Measurements from ENCODE around the gene ZNF638.

ZNF638 gene

GRCh38 chr2:71472019-71472418 lies 140.4 kb downstream of the ZNF638 start:
- Mint-ChIP-seq H3K4me3 (no peak overlapping the region), H3K27me3 (peaks cover 35% of the 10 kb centered on the region), H3K27ac (no peak overlapping the region), H3K4me1 (ENCODE audit: low read depth) (peaks cover 3% of the 10 kb centered on the region), H3K9me3 (no peaks in the 10 kb centered on the region), H3K36me3 (ENCODE audit: low read depth) (no peaks in the 10 kb centered on the region)
- DNase-seq: no peak

- Mint-ChIP-seq H3K27ac (no peak overlapping the region), H3K36me3 (ENCODE audit: low read depth) (no peaks in the 10 kb centered on the region), H3K4me3 (no peak overlapping the region), H3K9me3 (no peaks in the 10 kb centered on the region), H3K27me3 (peaks cover 21% of the 10 kb centered on the region), H3K4me1 (ENCODE audit: low read depth) (no peaks in the 10 kb centered on the region)
- DNase-seq: no peak
These were observed 141.9 kb downstream of the ZNF638 start for GRCh38 chr2:71473346-71474031.

GRCh38 chr2:71474116-71474743 lies 142.6 kb downstream of the ZNF638 start:
- Mint-ChIP-seq H3K27ac (no peak overlapping the region), H3K4me3 (no peak overlapping the region), H3K36me3 (ENCODE audit: low read depth) (no peaks in the 10 kb centered on the region), H3K27me3 (peaks cover 13% of the 10 kb centered on the region), H3K9me3 (no peaks in the 10 kb centered on the region), H3K4me1 (ENCODE audit: low read depth) (no peaks in the 10 kb centered on the region)
- DNase-seq: no peak

- Mint-ChIP-seq H3K9me3 (no peaks in the 10 kb centered on the region), H3K4me1 (ENCODE audit: low read depth) (no peaks in the 10 kb centered on the region), H3K27me3 (peaks cover 10% of the 10 kb centered on the region), H3K4me3 (no peak overlapping the region), H3K36me3 (ENCODE audit: low read depth) (no peaks in the 10 kb centered on the region), H3K27ac (no peak overlapping the region)
- no peak for DNase-seq
These were observed 143.3 kb downstream of the ZNF638 start for GRCh38 chr2:71474744-71475397.

GRCh38 chr2:71476495-71476894 lies 144.9 kb downstream of the ZNF638 start:
- DNase-seq: no peak
- H3K4me3 Mint-ChIP-seq: no peak overlapping the region
- H3K9me3 Mint-ChIP-seq: no peaks in the 10 kb centered on the region
- peaks cover 7% of the 10 kb centered on the region for H3K27me3 Mint-ChIP-seq
- no peaks in the 10 kb centered on the region for H3K4me1 Mint-ChIP-seq (ENCODE audit: low read depth)
- H3K36me3 Mint-ChIP-seq (ENCODE audit: low read depth): no peaks in the 10 kb centered on the region
- H3K27ac Mint-ChIP-seq: no peak overlapping the region

- Mint-ChIP-seq H3K36me3 (ENCODE audit: low read depth) (no peaks in the 10 kb centered on the region), H3K4me1 (ENCODE audit: low read depth) (no peaks in the 10 kb centered on the region), H3K27ac (no peak overlapping the region), H3K9me3 (no peaks in the 10 kb centered on the region), H3K4me3 (no peak overlapping the region), H3K27me3 (peaks cover 4% of the 10 kb centered on the region)
- DNase-seq: no peak
These were observed 145.7 kb downstream of the ZNF638 start for GRCh38 chr2:71477231-71477691.

GRCh38 chr2:71478806-71479205 lies 147.2 kb downstream of the ZNF638 start:
- Mint-ChIP-seq H3K4me1 (ENCODE audit: low read depth) (no peaks in the 10 kb centered on the region), H3K9me3 (no peaks in the 10 kb centered on the region), H3K36me3 (ENCODE audit: low read depth) (no peaks in the 10 kb centered on the region), H3K4me3 (no peak overlapping the region), H3K27me3 (peaks cover 4% of the 10 kb centered on the region), H3K27ac (no peak overlapping the region)
- no peak for DNase-seq

- no peak overlapping the region for H3K4me3 Mint-ChIP-seq
- DNase-seq: no peak
- peaks cover 4% of the 10 kb centered on the region for H3K27me3 Mint-ChIP-seq
- no peaks in the 10 kb centered on the region for H3K36me3 Mint-ChIP-seq (ENCODE audit: low read depth)
- no peaks in the 10 kb centered on the region for H3K9me3 Mint-ChIP-seq
- no peaks in the 10 kb centered on the region for H3K4me1 Mint-ChIP-seq (ENCODE audit: low read depth)
- H3K27ac Mint-ChIP-seq: no peak overlapping the region
These were observed 147.7 kb downstream of the ZNF638 start for GRCh38 chr2:71479261-71479660.

- H3K36me3 Mint-ChIP-seq (ENCODE audit: low read depth): no peaks in the 10 kb centered on the region
- H3K4me3 Mint-ChIP-seq: no peak overlapping the region
- H3K27me3 Mint-ChIP-seq: peaks cover 4% of the 10 kb centered on the region
- no peaks in the 10 kb centered on the region for H3K4me1 Mint-ChIP-seq (ENCODE audit: low read depth)
- no peak for DNase-seq
- H3K27ac Mint-ChIP-seq: no peak overlapping the region
- no peaks in the 10 kb centered on the region for H3K9me3 Mint-ChIP-seq
These were observed 149.5 kb downstream of the ZNF638 start for GRCh38 chr2:71481111-71481510.

- Mint-ChIP-seq H3K27me3 (peaks cover 4% of the 10 kb centered on the region), H3K9me3 (no peaks in the 10 kb centered on the region), H3K36me3 (ENCODE audit: low read depth) (no peaks in the 10 kb centered on the region), H3K4me1 (ENCODE audit: low read depth) (no peaks in the 10 kb centered on the region), H3K4me3 (no peak overlapping the region), H3K27ac (no peak overlapping the region)
- DNase-seq: no peak
These were observed 150.5 kb downstream of the ZNF638 start for GRCh38 chr2:71482055-71482454.

- H3K36me3 Mint-ChIP-seq (ENCODE audit: low read depth): no peaks in the 10 kb centered on the region
- no peaks in the 10 kb centered on the region for H3K4me1 Mint-ChIP-seq (ENCODE audit: low read depth)
- DNase-seq: no peak
- H3K27ac Mint-ChIP-seq: no peak overlapping the region
- no peak overlapping the region for H3K4me3 Mint-ChIP-seq
- peaks cover 4% of the 10 kb centered on the region for H3K27me3 Mint-ChIP-seq
- H3K9me3 Mint-ChIP-seq: no peaks in the 10 kb centered on the region
These were observed 151.7 kb downstream of the ZNF638 start for GRCh38 chr2:71483246-71483645.

- Mint-ChIP-seq H3K27me3 (peaks cover 4% of the 10 kb centered on the region), H3K4me3 (no peak overlapping the region), H3K36me3 (ENCODE audit: low read depth) (no peaks in the 10 kb centered on the region), H3K27ac (no peak overlapping the region), H3K4me1 (ENCODE audit: low read depth) (no peaks in the 10 kb centered on the region), H3K9me3 (no peaks in the 10 kb centered on the region)
- DNase-seq: no peak
These were observed 152.8 kb downstream of the ZNF638 start for GRCh38 chr2:71484354-71484753.
